NCI-H2107 treated with DMSO at 0.1 percent for 48 hours (cell line): Measurements from ENCODE around the gene ATG7.
"Not testable (repeated sequence)": the region's sequence is repeated elsewhere in the genome, so short reads cannot be mapped to it uniquely, and the experiment has no call there.

Experiments used
- DNase-seq: peaks from one replicate; lab custom pipeline; 2025; ENCODE audit not compliant: unreplicated experiment; lab: John Stamatoyannopoulos, UW

Gene ATG7

DNA sequence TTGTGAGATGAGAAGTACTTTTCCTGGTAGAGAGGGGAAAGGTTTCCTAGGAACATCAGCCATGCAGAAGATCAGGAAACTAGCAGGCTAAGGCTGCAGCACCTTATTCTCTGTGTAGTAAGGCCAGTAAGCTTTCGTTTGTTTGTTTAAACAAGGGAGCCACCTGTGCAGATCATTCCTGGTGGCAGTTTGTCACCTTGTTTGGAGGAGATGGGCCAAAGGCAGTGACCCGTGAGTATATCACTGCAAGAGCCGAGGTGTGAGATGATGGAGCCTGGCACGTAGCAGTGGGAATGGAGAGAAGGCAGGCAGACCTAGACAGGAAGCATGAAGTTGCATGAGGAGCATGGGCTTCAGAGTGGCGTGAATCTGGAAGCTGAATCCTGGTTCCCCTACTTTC, 19.6 kb downstream of the ATG7 start:
- no peak for DNase-seq

DNA sequence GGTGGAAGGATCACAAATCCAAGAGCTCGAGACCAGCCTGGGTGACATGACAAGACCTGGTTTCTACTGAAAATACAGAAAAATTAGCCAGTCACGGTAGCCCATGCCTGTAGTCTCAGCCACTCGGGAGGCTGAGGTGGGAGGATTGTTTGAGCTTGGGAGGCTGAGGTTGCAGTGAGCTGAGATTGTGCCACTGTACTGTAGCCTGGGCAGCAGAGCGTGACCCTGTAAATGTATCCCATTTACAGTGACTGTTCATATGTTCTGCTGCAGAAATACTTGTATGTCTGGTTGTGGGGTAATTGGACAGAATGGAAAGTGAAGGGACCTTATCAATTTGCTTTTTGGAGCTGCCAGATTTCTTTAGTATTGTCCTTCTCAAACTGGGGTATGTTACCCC, 24.9 kb downstream of the ATG7 start:
- DNase-seq, result no peak

- DNase-seq, result no peak
These were observed 28.8 kb downstream of the ATG7 start for GRCh38 chr3:11300970-11301369.

GRCh38 chr3:11302444-11302843, 30.2 kb downstream of the ATG7 start:
- DNase-seq, result no peak

- DNase-seq, result no peak
These were observed 32.0 kb downstream of the ATG7 start for GRCh38 chr3:11304175-11304574.

- DNase-seq, result no peak
These were observed 33.3 kb downstream of the ATG7 start for GRCh38 chr3:11305509-11305908.

GRCh38 chr3:11306817-11307589, 34.8 kb downstream of the ATG7 start:
- no peak for DNase-seq

- DNase-seq, result no peak
These were observed 35.7 kb downstream of the ATG7 start for GRCh38 chr3:11307830-11308432.

DNA sequence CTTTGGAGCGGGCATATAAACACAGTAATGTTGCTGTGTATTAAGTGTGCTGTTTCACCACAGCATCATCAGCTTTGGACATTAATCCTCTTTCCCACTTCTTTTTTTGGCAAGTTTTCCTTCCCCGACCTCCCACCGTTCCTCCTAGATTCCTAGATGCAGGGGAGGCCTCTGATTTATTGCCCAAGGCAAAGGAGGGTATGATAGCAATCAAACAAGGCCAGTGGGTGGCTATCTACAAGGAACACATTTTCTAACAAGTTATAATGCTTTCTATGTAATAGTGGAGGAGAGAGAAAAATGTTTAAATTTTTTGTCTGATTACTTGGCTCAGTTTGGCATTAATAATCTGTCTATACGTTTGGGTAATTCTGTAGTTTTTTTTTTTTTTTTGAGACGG, 38.1 kb downstream of the ATG7 start:
- no peak for DNase-seq

GRCh38 chr3:11312166-11312565, 40.0 kb downstream of the ATG7 start:
- DNase-seq, result no peak

GRCh38 chr3:11317300-11317699, 45.1 kb downstream of the ATG7 start:
- no peak for DNase-seq

- no peak for DNase-seq
These were observed 50.7 kb downstream of the ATG7 start for GRCh38 chr3:11322931-11323330.

DNA sequence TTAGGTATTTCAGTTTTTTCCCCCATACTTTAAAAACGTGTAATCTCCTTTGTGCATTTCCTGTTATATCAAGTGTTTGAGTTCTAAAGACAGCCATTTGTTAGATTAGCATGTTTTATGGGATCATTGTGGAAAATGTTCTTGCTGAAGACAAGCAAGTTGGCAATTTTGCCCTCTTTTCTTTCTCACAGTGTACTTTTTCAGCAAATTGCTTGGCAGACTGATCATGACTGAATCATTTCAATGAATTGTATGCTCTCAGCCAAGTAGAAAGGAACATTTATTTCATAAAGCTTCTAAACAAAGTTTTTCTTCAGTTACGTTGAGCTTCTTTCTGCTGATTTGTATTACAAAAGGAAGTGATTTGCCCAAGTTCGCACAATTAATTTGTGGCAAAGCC, 51.6 kb downstream of the ATG7 start:
- no peak for DNase-seq

DNA sequence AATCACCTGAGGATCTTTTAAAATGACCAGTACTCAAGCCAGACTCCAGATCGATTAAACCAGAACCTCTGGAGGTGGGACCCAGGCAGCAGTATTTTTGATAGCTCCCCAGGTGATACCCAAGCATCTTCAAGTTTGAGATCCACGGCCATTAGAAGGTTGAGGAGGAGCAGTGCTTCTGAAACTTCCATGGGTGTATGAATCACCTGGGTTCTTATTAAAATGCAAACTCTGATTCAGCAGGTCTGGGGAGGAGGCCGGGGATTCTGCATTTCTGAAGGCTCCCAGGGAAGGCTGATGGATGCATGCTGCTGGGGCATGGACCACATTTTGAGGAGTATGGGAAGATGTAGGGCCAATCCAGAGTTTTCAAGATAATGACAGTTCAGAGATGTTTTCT, 55.4 kb downstream of the ATG7 start:
- DNase-seq, result no peak

DNA sequence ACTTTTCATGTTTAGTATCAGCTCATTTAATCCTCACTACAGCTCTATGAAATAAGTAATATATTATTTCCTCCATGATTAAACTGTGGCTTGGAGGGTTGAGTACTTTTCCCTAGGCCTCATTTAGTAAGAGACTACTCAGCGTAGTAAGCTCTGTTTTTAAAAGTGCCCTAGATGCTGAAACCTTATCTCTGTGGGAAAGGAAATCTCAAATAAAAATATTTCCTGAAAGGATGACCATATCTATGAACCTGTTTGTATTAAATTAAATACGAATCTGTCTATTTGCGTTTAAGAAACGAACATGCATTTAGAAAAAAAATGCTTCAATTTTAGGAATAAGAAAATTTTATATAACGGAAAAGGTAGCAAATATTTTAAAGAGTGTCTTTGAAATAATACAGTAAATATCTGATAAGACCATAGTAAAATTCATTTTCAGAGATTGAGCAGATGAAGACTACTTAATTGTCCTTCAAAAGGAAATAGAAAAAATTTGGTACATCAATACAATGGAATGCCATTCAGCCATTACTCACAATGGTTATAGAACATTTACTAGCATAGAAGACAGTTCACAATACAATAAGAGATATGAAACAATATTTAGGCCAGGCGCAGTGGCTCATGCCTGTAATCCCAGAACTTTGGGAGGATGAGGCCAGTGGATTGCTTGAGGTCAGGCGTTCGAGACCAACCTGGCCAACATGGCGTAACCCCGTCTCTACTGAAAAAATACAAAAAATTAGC, 56.2 kb downstream of the ATG7 start:
- DNase-seq, result no peak

DNA sequence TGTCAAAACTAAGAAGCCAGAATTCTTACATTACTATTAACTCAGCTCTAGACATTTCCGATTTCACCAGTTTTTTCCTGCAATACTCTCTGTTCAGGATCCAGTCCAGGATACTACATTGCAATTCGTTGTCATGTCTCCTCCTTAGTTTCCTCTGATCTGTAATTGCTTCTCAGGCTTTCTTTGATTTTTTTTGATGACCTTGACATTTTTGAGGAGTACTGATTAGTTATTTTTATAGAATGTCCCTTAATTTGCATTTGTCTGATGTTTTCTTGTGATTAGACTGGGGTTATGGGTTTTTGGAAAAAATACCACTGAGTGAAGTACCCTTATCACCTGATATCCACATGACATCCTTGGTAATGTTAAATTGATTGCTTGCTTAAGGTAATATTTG, 57.6 kb downstream of the ATG7 start:
- no peak for DNase-seq

DNA sequence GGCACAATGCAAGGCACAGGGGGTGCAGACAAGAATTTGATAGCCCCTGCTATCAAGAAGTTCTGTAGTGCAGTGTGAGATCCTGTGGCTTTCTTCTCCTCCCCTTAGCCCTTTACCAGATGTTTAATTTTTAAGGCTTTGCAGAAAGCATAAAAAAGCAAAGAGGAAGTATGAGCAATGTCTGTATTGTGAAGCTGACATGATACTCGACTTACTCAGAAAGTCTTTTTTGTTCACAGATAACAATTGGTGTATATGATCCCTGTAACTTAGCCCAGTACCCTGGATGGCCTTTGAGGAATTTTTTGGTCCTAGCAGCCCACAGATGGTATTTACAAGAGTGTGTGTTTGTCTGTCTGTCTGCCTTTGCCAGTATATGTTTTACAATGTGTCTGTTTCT, 58.9 kb downstream of the ATG7 start:
- no peak for DNase-seq

- peak; percentile 17 for DNase-seq
These were observed 62.9 kb downstream of the ATG7 start for GRCh38 chr3:11335056-11335608.

DNA sequence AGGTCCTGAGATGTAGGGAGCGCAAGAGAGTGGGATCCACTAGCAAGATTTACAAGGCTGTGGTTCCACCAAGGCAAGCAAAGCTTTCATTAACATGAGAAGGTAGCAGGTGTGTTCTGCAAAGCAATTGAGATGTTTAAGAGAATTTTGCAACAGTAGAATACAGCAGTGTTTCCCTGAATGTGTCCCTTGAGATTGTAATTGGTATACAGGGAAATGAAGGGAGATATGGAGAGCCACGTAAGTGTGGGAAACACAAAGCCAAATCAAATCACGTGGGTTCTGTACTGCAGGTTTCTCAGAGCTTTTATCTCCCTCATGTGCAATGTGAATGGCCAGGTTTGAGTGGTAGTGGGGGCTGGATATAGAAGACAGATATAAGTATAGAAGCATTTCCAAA, 67.3 kb downstream of the ATG7 start:
- peak; percentile 48 for DNase-seq

DNA sequence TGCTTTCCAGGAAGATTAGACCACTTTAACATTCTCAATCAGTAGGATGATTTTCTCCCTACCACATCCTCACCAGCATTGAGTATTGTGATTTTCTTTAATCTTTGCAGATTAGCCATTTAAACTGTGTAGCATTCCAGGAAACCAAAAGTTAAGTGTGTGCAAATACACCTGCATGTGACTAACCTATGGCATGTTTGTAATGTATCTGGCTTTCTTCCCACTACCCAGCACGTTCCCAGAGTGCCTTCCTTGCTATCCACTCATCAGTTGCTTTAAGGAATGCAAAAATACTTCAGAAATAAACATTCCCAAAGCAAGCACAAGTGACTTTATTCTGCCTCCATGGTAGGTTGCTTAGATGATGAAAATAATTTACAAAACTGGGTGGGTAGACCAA, 74.2 kb downstream of the ATG7 start:
- DNase-seq, result no peak

DNA sequence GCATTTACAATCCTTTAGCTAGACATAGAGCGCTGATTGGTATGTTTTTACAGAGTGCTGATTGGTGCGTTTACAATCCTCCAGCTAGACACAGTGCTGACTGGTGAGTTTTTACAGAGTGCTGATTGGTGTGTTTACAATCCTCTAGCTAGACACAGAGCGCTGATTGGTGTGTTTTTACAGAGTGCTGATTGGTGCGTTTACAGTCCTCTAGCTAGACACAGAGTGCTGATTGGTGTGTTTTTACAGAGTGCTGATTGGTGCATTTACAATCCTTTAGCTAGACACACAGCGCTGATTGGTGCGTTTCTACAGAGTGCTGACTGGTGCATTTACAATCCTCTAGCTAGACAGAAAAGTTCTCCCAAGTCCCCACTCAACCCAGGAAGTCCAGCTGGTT, 76.7 kb downstream of the ATG7 start:
- not testable (repeated sequence) for DNase-seq

GRCh38 chr3:11349446-11349845, 77.2 kb downstream of the ATG7 start:
- no peak for DNase-seq
